Activated CD4-positive, alpha-beta T cell treated with anti-CD3 and anti-CD28 coated beads, Interleukin-2, Interleukin-4, amounts not matched to agents 100 ng/mL and 50 ng/mL, durations not matched to agents 16 hours and 8 hours (primary cell): ENCODE data around the gene ADAMTS6.

Experiments
- DNase-seq: peaks from one replicate; pipeline ENCODE4 v3.0.0-alpha.2; 2020; ENCODE audit warnings: low spot score

ADAMTS6 gene

GRCh38 chr5:65144136-65144871 is 337.4 kb downstream of the ADAMTS6 start:
- no peak for DNase-seq

GRCh38 chr5:65142511-65143011 is 339.2 kb downstream of the ADAMTS6 start:
- no peak for DNase-seq

DNA sequence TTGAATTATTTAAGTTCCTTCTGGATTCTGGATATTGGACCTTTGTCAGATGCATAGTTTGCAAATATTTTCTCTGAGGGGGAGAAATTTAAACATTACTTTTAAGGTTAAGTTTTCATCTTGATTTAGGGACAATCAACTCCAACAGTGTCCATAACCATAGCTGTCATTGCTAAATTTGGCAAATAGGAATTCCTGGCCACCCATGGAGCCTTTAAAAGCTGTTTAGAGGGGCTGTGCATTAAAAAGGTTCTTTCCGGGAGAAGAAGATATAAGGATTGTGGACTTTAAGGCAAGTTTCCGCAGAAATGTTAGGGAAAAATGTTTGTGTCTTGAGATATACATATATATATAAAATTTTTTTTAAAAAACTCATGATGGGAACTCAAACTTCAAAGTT is 339.7 kb downstream of the ADAMTS6 start:
- no peak for DNase-seq

- DNase-seq, result no peak
Observed at GRCh38 chr5:65141493-65141892, 340.2 kb downstream of the ADAMTS6 start.

DNA sequence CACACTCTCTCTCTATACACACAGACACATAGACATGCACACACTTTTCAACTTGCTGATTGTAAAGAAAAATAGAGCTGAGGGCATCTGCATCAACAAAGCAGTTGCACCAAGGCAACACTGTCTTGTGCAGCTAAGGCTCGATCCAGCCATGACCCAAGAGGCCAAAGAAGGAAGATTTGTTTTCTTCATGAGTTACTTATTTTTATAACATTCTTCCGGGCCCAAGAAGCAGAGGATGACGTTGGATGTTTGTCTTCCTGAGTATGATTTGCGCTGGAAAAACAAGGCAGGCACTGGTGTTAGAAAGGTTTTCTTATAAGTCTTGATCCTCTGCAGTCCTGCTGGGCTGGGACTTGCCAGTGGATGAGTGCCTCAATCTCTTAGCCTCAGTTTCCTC is 344.1 kb downstream of the ADAMTS6 start:
- no peak for DNase-seq

DNA sequence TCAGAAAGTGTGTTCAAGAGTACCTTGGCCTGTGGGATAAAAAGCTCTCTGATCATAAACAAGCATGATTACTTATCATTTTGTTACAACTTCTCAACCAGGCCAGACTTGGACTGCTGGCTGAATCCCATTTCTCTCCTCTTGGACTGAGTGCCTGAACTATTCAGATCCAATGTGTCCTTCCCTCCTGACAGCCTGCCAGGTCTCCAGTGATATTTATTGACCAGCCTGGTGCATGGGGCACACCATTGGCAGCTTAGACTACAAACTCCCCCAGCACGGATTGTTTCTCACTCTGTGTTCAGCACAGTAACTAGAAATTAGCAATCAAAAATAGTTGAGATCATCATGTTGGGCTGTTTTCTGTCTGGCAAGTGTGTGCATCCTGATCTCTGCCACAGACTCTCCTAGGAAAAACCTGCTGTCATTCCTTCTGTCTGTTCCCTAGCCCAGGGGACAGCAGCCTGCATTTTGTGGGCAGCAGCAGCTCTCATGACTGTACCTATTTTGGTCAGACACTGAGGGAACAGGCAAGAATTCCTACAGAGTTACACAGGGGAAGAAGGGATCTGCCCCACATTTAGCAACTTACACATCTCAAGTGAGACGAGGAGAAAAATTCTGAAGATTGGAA is 348.1 kb downstream of the ADAMTS6 start:
- no peak for DNase-seq

- DNase-seq, result no peak
Observed at GRCh38 chr5:65132386-65132785, 349.3 kb downstream of the ADAMTS6 start.

DNA sequence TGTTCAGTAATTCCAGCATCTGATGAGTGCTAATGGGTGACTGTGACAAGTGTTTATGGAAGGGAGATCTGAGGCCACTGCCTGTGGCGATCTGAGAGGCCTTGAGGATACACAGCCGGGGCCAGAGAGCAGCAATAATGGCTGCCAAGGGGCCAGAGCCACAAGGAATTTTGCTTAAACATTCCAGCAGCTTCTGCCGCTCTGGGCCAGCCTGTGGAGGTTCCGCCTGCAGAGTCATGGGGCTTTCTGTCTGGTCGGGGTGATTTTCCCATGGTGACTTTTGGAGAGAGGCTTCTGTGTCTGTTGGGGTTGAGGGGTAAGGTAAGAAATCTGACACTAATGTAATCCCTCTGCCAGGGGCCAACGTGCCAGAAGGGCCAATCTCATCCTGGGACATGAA is 353.5 kb downstream of the ADAMTS6 start:
- no peak for DNase-seq

- DNase-seq, result no peak
Observed at GRCh38 chr5:65127161-65127901, 354.4 kb downstream of the ADAMTS6 start.

DNA sequence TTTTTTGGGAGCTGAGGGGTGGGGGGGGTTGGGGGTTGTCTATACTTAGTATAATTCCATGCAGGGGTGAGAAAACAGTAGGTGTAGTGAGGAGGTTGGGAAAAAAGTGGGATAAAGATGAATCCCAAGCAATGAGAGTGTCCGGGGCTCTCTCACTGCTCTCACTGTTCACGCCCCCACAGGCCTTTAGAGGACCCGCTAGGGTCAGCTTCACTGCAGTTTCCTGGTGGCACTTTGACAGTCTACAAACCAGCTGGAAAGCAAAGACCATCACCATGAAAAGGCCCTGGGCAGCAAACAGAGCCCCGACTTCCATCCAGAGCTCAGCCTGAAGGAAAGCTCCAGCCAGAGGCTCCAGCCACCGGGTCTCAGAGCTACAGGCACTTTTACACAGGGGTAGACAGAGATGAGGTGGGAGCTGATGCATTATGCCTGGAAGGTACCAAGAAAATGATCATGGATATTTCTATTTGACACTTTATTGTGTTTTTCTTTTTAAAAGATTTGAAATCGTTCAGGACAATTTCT is 355.1 kb downstream of the ADAMTS6 start:
- DNase-seq, result no peak

- no peak for DNase-seq
Observed at GRCh38 chr5:65125591-65126541, 355.9 kb downstream of the ADAMTS6 start.

DNA sequence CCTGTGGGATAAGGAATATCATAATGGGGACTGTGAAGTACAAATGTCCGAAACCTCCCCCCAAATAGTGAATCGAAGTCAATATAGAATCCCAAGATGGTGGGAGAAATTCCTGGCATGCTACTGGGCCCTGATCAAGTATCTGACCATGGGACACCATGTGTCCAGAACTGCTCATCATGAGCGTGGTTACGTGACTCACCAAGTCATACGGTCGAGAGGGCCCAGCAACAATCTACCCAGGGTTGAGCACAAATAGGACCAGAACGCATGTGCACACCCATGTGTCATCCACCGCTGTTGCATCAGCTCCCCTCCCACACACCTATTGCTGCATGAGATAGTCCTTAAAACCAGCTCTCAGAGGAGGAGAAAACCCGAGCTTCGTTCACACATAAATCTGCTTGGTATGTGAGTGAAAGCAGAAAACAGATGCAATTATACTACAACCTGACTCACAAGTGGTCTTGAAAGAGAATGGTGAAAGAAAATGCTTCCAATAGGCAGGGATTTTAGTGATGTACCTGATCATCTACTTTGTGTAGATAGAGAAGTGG is 359.8 kb downstream of the ADAMTS6 start:
- no peak for DNase-seq

DNA sequence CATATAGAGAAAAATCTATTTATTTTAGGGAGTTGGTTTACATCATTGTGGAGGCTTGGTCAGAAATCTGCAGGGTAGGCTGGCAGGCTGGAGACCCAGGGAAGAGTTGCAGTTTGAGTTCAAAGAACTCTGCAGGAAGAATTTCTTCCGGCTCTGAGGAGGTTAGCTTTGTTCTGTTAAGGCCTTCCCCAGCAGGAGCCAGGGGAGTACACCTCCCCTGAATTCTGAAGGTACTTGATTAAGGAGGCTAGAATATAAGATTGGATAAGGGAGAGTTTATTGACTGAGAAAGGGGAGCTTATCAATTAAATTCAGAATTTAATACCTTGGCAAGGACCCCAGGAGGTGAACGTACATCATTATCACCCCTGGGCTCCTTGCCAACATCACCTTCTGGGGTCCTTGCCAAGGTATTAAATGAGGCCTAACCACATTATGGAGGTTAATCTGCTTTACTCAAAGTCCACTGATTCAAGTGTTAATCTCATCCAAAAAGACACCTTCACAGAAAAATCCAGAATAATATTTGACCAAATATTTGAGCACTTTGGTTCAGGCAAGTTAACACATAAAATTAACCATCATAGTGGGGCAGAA is 361.3 kb downstream of the ADAMTS6 start:
- DNase-seq, result no peak

- DNase-seq, result no peak
Observed at GRCh38 chr5:65117525-65117924, 364.2 kb downstream of the ADAMTS6 start.

DNA sequence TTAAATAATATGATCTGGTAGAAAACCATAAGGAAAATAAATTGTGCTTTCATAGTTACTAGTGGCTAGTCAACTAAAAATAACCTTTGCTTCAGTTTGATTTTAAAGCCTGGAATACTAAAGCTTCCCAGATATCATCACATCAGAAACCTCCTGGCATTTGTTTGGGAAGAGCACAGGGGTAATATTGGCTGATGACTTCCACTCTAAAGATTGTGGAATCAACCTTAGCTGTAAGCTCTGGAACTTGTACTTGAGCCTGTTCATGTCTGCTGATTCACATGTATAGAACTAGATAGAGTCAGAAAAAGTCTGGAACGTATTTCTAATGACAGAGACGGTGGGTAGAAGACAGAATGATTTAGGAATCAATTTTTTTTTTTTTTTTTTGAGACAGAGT is 367.9 kb downstream of the ADAMTS6 start:
- DNase-seq, result no peak

GRCh38 chr5:65111961-65112658 is 369.6 kb downstream of the ADAMTS6 start:
- no peak for DNase-seq

DNA sequence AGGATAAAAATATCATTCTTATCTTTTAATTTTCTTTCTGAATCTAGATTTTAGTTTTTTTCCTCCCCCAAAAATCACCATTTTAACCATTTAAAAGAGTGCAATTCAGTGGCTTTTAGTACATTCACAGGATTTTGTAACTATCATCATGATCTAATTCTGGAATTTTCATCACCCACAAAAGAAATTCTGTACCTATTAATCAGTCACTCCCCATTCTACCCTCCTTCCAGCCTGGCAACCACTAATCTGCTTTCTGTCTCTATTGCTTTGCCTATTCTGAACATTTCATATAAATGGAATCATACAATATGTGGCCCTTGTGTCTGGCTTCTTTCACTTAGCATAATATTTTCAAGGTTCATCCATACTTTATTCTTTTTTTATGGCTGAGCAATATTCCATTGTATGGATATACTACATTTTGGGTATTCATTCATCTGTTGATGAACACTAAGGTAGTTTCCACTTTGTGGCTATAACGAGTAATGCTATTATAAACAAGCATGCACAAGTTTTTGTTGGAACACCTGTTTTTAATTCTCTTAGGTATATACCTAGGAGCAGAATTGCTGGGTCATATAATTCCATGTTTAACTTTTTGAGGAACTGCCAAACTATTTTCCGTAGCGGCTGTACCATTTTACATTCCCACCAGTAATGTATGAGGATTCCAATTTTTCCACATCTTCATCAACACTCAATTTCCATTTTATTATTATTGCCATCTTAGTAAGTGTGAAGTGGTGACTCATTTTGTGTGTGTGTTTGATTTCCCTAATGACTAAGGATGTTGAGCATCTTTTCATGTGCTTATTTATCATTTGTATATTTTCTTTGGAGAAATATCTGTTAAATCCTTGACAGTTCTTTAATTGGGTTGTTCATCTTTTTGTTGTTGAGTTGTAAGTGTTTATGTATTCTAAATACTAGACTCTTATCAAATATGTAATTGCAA is 372.7 kb downstream of the ADAMTS6 start:
- DNase-seq, result no peak

DNA sequence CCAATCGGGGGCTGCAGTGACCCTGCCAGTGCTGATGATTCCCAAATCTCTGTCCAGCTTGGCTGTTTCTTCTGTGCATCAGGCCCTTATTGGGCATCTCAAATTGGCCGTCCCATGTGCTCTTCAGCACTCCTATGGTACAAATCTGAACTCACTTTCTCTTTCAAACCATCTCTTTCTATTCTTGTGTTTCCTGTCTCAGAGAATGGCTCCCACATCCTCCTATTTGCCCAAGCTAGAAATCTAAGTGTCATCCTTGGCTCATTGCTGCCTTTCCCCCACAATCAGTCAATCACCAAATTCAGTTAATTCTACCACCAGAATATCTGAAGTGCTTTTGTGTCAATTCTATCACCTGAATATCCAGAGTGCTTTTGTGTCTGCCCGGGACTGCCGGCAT is 376.4 kb downstream of the ADAMTS6 start:
- no peak for DNase-seq

DNA sequence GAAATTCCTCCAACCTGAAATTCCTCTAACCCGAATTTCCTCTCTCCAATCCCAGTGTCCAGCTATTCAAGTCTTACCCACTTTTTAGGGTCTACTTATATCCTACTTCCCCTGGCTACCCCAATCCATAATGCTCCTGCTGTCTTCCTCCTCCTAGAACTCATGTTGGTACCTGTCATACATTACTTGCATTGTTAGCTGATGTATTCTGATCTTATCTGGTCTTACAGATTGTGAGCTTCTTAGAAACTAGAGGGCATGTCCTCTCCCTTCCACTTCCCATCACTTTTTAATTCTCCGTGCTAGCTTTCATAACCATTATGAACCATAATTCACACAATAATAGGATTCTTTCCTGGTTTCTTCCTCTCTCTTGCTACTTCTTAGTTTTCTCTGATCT is 376.9 kb downstream of the ADAMTS6 start:
- no peak for DNase-seq
